Jurkat, Clone E6-1 (cell line): ENCODE measurements around the gene TENT4B.
A peak's percentile ranks its signal among the peaks of the same experiment; 100 is the strongest.

Experiments
- DNase-seq: peaks from one replicate; pipeline ENCODE4 v3.0.0-alpha.2; 2011; ENCODE audit warnings: low read depth, low spot score
- H3K4me3 ChIP-seq: 2 replicates; pipeline ENCODE4 v1.5.1; 2011; ENCODE audit warnings: mild to moderate bottlenecking, low read length, control low read depth, moderate library complexity

Gene TENT4B

GRCh38 chr16:50190292-50190691, 37.2 kb downstream of the TENT4B start:
- no peak overlapping the region for H3K4me3 ChIP-seq
- DNase-seq: no peak

- no peak for DNase-seq
- no peak overlapping the region for H3K4me3 ChIP-seq
Observed at GRCh38 chr16:50192386-50193050, 39.4 kb downstream of the TENT4B start.

- DNase-seq: no peak
- no peak overlapping the region for H3K4me3 ChIP-seq
Observed at GRCh38 chr16:50193594-50193993, 40.5 kb downstream of the TENT4B start.

- no peak overlapping the region for H3K4me3 ChIP-seq
- no peak for DNase-seq
Observed at GRCh38 chr16:50195276-50195675, 42.2 kb downstream of the TENT4B start.

- H3K4me3 ChIP-seq: no peak overlapping the region
- no peak for DNase-seq
Observed at GRCh38 chr16:50195756-50196155, 42.6 kb downstream of the TENT4B start.

GRCh38 chr16:50197582-50197981, 44.5 kb downstream of the TENT4B start:
- no peak for DNase-seq
- H3K4me3 ChIP-seq: no peak overlapping the region

- no peak overlapping the region for H3K4me3 ChIP-seq
- no peak for DNase-seq
Observed at GRCh38 chr16:50198802-50199403, 45.8 kb downstream of the TENT4B start.

GRCh38 chr16:50201787-50202186, 48.7 kb downstream of the TENT4B start:
- DNase-seq: no peak
- no peak overlapping the region for H3K4me3 ChIP-seq

- DNase-seq: no peak
- no peak overlapping the region for H3K4me3 ChIP-seq
Observed at GRCh38 chr16:50202926-50203624, 50.0 kb downstream of the TENT4B start.

GRCh38 chr16:50203681-50204080, 50.6 kb downstream of the TENT4B start:
- no peak for DNase-seq
- H3K4me3 ChIP-seq: no peak overlapping the region

GRCh38 chr16:50204453-50205108, 51.5 kb downstream of the TENT4B start:
- no peak for DNase-seq

GRCh38 chr16:50207652-50208051, 54.5 kb downstream of the TENT4B start:
- H3K4me3 ChIP-seq: no peak overlapping the region
- no peak for DNase-seq

More at GRCh38 chr16:50204453-50205108, 51.5 kb downstream of the TENT4B start:
- H3K4me3 ChIP-seq: no peak overlapping the region

- DNase-seq: no peak
- H3K4me3 ChIP-seq: no peak overlapping the region
Observed at GRCh38 chr16:50208460-50208931, 55.4 kb downstream of the TENT4B start.

GRCh38 chr16:50209546-50210265, 56.6 kb downstream of the TENT4B start:
- no peak overlapping the region for H3K4me3 ChIP-seq
- no peak for DNase-seq

GRCh38 chr16:50210266-50211038, 57.3 kb downstream of the TENT4B start:
- no peak overlapping the region for H3K4me3 ChIP-seq
- DNase-seq: peak; percentile 65

GRCh38 chr16:50213939-50214519, 60.9 kb downstream of the TENT4B start:
- DNase-seq: peak; percentile 63
- H3K4me3 ChIP-seq: no peak overlapping the region

- no peak for DNase-seq
Observed at GRCh38 chr16:50215680-50216079, 62.6 kb downstream of the TENT4B start.

GRCh38 chr16:50216231-50216630, 63.1 kb downstream of the TENT4B start:
- no peak overlapping the region for H3K4me3 ChIP-seq
- DNase-seq: no peak

More at GRCh38 chr16:50215680-50216079, 62.6 kb downstream of the TENT4B start:
- H3K4me3 ChIP-seq: no peak overlapping the region
